ELF-1 (cell line): ENCODE data around the gene AK5.

Experiments used
- DNase-seq: peaks from one replicate; pipeline ENCODE4 v3.0.0-alpha.2; 2016; ENCODE audit warnings: low read depth, low spot score

The AK5 gene

GRCh38 chr1:77350012-77350770, 68.4 kb downstream of the AK5 start:
- no peak for DNase-seq

GRCh38 chr1:77354536-77354935, 72.7 kb downstream of the AK5 start:
- no peak for DNase-seq

GRCh38 chr1:77355010-77355409, 73.2 kb downstream of the AK5 start:
- no peak for DNase-seq

GRCh38 chr1:77356136-77356535, 74.3 kb downstream of the AK5 start:
- no peak for DNase-seq

GRCh38 chr1:77360256-77360655, 78.4 kb downstream of the AK5 start:
- DNase-seq: no peak

- no peak for DNase-seq
These were observed 79.8 kb downstream of the AK5 start for GRCh38 chr1:77361621-77362020.

GRCh38 chr1:77370161-77370560, 88.3 kb downstream of the AK5 start:
- DNase-seq: no peak

GRCh38 chr1:77370583-77371306, 88.9 kb downstream of the AK5 start:
- DNase-seq: no peak

GRCh38 chr1:77371396-77371795, 89.6 kb downstream of the AK5 start:
- DNase-seq: no peak

GRCh38 chr1:77373702-77374101, 91.9 kb downstream of the AK5 start:
- DNase-seq: no peak

- DNase-seq: no peak
These were observed 93.7 kb downstream of the AK5 start for GRCh38 chr1:77375541-77375940.

GRCh38 chr1:77375990-77376389, 94.2 kb downstream of the AK5 start:
- no peak for DNase-seq

- no peak for DNase-seq
These were observed 97.1 kb downstream of the AK5 start for GRCh38 chr1:77378723-77379535.

- DNase-seq: no peak
These were observed 100.5 kb downstream of the AK5 start for GRCh38 chr1:77382366-77382765.

- no peak for DNase-seq
These were observed 101.4 kb downstream of the AK5 start for GRCh38 chr1:77383236-77383635.

- DNase-seq: no peak
These were observed 103.7 kb downstream of the AK5 start for GRCh38 chr1:77385551-77385950.

GRCh38 chr1:77386276-77386675, 104.5 kb downstream of the AK5 start:
- no peak for DNase-seq

- no peak for DNase-seq
These were observed 105.7 kb downstream of the AK5 start for GRCh38 chr1:77387553-77387952.

- DNase-seq: no peak
These were observed 106.8 kb downstream of the AK5 start for GRCh38 chr1:77388661-77389060.

- no peak for DNase-seq
These were observed 110.7 kb downstream of the AK5 start for GRCh38 chr1:77392486-77392885.

GRCh38 chr1:77394166-77394565, 112.3 kb downstream of the AK5 start:
- DNase-seq: no peak

- DNase-seq: no peak
These were observed 113.2 kb downstream of the AK5 start for GRCh38 chr1:77395051-77395450.
